ENCODE measurements around the gene GPX4.

GPX4 gene

DNA sequence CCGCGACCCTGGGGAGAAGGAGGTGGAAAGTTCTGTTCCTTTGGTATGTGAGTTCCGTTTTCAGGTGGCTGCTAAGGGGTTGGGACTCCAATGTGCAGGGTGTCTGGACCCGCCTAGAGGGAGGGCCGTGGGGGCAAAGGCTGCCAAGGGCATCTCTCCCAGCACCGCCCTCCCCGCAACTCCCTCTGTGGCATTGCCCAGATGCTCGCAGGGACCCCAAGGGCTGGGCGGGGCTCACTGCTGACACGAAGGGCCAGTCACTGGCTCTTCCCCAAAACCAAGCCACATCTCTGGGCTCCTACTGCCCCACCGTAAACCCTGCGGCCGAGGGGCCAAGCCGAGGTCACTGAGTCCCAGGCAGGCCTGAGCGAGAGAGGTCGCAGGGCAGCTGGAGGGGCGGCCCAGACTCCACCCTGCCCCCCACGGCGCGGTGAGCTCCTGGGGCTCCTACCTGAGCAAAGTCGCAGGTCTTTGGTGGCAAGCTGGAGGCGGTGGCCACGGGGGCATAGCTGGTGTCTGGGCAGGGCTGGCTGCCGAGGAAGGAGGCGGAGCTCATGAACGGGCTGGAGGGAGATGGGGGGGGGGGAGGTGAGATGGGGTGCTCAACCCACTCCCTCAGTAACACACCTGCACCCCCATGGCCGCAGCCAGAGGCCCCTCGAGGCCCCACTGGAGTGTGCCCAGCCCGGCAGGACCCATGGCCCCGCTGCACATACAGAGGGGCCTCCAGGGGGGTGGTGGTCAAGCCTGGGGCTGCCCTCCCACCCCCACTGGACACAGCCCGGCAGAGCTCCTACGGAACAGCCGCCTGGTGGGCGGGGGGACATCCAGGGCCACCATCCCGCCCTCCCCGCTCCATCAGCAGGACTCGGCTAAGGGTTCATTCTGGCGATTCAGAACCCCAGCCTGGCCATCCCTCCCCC, 43.3 kb downstream of the GPX4 start:
- TF ChIP-seq EZH2 (IDR thresholded peaks at IDR 0.05; ENCODE audit: borderline replicate concordance, low read depth, low read length, severe bottlenecking) = no peak
- TF ChIP-seq, protein P1, sequence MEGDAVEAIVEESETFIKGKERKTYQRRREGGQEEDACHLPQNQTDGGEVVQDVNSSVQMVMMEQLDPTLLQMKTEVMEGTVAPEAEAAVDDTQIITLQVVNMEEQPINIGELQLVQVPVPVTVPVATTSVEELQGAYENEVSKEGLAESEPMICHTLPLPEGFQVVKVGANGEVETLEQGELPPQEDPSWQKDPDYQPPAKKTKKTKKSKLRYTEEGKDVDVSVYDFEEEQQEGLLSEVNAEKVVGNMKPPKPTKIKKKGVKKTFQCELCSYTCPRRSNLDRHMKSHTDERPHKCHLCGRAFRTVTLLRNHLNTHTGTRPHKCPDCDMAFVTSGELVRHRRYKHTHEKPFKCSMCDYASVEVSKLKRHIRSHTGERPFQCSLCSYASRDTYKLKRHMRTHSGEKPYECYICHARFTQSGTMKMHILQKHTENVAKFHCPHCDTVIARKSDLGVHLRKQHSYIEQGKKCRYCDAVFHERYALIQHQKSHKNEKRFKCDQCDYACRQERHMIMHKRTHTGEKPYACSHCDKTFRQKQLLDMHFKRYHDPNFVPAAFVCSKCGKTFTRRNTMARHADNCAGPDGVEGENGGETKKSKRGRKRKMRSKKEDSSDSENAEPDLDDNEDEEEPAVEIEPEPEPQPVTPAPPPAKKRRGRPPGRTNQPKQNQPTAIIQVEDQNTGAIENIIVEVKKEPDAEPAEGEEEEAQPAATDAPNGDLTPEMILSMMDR (IDR thresholded peaks at IDR 0.05; ENCODE audit: borderline replicate concordance, extremely low read depth, low read length, poor library complexity, severe bottlenecking) = no peak
- Histone ChIP-seq H3K4me2 (ENCODE audit: insufficient read depth, low read length) (no peak overlapping the region), H3K4me3 (ENCODE audit: low read depth in 1 of 2, low read length in 2 of 2) (no peak overlapping the region), H3K4me1 (ENCODE audit: insufficient read depth, low read length) (no peaks in the 10 kb centered on the region), H3K9ac (ENCODE audit: low read depth, low read length) (no peak overlapping the region), H3K79me2 (ENCODE audit: insufficient read depth, low read length) (no peaks in the 10 kb centered on the region), H3K27me3 (ENCODE audit: insufficient read depth, low read length, poor library complexity) (no peaks in the 10 kb centered on the region), H3K27ac (ENCODE audit: low read length) (no peak overlapping the region), H4K20me1 (ENCODE audit: insufficient read depth, low read length) (peaks cover 6% of the 10 kb centered on the region; the same call in 1 of the 2 replicates), H3K36me3 (ENCODE audit: insufficient read depth, low read length) (peaks cover 28% of the 10 kb centered on the region), H2AFZ (ENCODE audit: low read depth, low read length) (no peak overlapping the region), H3K9me3 (ENCODE audit: insufficient read depth, low read length, severe bottlenecking) (no peaks in the 10 kb centered on the region)
- ATAC-seq (ENCODE audit: insufficient read depth, low read depth) (no peak), DNase-seq (no peak)

DNA sequence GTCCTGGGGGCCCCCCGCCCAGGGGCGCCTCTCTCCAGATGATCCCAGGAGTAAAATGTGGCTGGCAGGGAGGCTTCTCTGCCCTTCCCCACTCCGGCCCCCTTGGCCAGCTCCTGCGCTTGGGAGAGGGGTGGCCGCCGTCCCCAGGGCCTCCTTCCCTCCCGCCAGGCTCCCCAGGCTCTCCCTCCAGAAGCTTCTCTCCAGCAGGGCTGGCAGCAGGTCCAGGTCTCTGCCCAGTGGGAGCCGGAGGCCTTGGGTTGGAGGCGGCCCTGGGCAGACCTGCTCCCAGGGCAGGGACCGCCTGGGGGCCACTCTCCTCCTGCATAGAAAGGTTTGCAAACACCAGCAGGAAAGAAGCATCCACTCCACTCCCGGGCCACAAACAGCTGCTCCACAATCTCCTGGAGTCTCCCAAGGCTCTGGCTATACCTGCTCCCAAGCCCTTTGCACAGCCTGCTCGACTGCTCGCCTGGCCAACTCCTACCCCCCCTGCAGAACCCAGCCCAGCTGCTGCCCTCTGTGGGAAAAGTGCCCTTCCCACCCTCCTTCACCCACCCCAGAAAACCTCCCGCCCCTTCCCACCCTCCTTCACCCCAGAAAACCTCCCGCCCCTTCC, 44.2 kb downstream of the GPX4 start:
- no peak overlapping the region for H3K4me3 ChIP-seq (ENCODE audit: low read depth in 1 of 2, low read length in 2 of 2)
- peaks cover 9% of the 10 kb centered on the region for H4K20me1 ChIP-seq (ENCODE audit: insufficient read depth, low read length)
- no peak overlapping the region for H3K27ac ChIP-seq (ENCODE audit: low read length)
- no peaks in the 10 kb centered on the region for H3K9me3 ChIP-seq (ENCODE audit: insufficient read depth, low read length, severe bottlenecking)
- H3K79me2 ChIP-seq (ENCODE audit: insufficient read depth, low read length) = no peaks in the 10 kb centered on the region
- no peaks in the 10 kb centered on the region for H3K27me3 ChIP-seq (ENCODE audit: insufficient read depth, low read length, poor library complexity)
- H3K9ac ChIP-seq (ENCODE audit: low read depth, low read length) = no peak overlapping the region
- TF ChIP-seq EZH2 (IDR thresholded peaks at IDR 0.05; ENCODE audit: borderline replicate concordance, low read depth, low read length, severe bottlenecking) = no peak
- TF ChIP-seq, protein P1 (IDR thresholded peaks at IDR 0.05; ENCODE audit: borderline replicate concordance, extremely low read depth, low read length, poor library complexity, severe bottlenecking) = no peak
- H3K4me2 ChIP-seq (ENCODE audit: insufficient read depth, low read length) = no peak overlapping the region
- no peaks in the 10 kb centered on the region for H3K4me1 ChIP-seq (ENCODE audit: insufficient read depth, low read length)
- DNase-seq = no peak
- no peak overlapping the region for H2AFZ ChIP-seq (ENCODE audit: low read depth, low read length)
- peaks cover 30% of the 10 kb centered on the region for H3K36me3 ChIP-seq (ENCODE audit: insufficient read depth, low read length)
- ATAC-seq (ENCODE audit: insufficient read depth, low read depth) = no peak

DNA sequence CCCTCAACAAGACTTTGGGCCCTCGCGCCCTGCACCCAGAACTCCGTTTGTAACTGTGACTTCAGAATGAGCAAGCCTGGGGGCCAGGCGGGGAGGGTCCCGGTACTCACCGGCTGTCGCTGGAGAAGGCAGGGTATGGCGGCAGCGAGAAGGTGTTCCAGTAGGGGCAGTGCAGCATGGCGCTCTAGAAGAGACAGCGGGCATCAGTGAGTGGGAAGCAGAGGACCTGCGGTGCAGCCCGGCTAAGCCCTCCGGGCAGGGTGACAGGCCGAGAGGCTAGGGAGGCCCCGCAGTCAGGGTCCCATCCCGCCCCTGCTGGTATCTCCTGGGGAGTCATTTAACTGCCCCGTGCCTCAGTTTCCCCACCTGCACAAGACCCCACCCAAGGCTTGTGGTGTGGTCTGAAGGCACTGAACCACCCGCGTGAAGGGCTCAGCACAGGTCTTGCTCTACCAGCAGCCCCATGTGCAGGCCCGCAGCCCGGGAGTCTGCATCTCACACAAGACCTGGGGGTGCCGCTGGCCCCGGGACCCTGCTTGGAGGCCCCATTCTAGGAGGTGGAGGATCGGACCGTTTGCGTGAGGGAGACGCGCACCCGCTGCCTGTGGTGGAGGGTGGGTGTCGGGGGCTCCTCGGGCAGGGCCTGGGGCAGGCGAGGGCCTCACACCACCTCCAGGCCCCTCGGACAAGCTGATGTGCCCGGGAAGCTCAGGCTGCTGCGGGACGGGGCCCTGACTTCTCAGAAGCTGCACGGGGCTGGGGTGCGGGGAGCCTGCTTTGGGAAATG, 45.7 kb downstream of the GPX4 start:
- no peaks in the 10 kb centered on the region for H3K9me3 ChIP-seq (ENCODE audit: insufficient read depth, low read length, severe bottlenecking)
- no peaks in the 10 kb centered on the region for H3K27me3 ChIP-seq (ENCODE audit: insufficient read depth, low read length, poor library complexity)
- no peaks in the 10 kb centered on the region for H3K4me1 ChIP-seq (ENCODE audit: insufficient read depth, low read length)
- no peak overlapping the region for H3K4me2 ChIP-seq (ENCODE audit: insufficient read depth, low read length)
- peaks cover 22% of the 10 kb centered on the region for H3K36me3 ChIP-seq (ENCODE audit: insufficient read depth, low read length)
- H3K27ac ChIP-seq (ENCODE audit: low read length) = no peak overlapping the region
- no peak for DNase-seq
- no peak overlapping the region for H3K9ac ChIP-seq (ENCODE audit: low read depth, low read length)
- no peak for TF ChIP-seq EZH2 (IDR thresholded peaks at IDR 0.05; ENCODE audit: borderline replicate concordance, low read depth, low read length, severe bottlenecking)
- TF ChIP-seq, protein P1 (IDR thresholded peaks at IDR 0.05; ENCODE audit: borderline replicate concordance, extremely low read depth, low read length, poor library complexity, severe bottlenecking) = no peak
- H4K20me1 ChIP-seq (ENCODE audit: insufficient read depth, low read length) = peaks cover 9% of the 10 kb centered on the region
- no peaks in the 10 kb centered on the region for H3K79me2 ChIP-seq (ENCODE audit: insufficient read depth, low read length)
- no peak overlapping the region for H3K4me3 ChIP-seq (ENCODE audit: low read depth in 1 of 2, low read length in 2 of 2)
- H2AFZ ChIP-seq (ENCODE audit: low read depth, low read length) = no peak overlapping the region
- no peak for ATAC-seq (ENCODE audit: insufficient read depth, low read depth)
